Amygdala (tissue), 56 donors: Measurements from ENCODE around the gene CD55.

Experiments
- DNase-seq, 56 donors: peaks; one replicate each; lab custom pipeline; 2025; lab: John Stamatoyannopoulos, UW

Gene CD55

DNA sequence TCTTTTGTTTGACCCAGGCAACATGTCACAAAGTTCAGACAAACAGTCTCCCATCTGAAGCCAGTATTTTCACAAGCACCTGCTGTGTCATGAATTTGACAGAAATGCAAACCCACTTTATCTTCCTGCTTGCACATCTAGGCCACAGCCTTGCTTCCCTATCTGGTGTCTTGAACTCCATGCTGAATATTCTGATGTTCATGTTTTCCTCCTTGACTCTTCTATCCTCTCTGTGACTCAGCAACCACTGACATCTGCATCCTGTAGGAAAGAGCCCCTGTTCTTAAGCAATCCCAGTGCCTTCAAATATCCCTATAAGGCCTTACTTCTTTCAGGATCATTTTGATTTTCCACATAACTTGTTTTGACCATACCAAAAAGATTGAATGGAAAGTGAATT lies 6.5 kb downstream of the CD55 start:
- no peak for DNase-seq

DNA sequence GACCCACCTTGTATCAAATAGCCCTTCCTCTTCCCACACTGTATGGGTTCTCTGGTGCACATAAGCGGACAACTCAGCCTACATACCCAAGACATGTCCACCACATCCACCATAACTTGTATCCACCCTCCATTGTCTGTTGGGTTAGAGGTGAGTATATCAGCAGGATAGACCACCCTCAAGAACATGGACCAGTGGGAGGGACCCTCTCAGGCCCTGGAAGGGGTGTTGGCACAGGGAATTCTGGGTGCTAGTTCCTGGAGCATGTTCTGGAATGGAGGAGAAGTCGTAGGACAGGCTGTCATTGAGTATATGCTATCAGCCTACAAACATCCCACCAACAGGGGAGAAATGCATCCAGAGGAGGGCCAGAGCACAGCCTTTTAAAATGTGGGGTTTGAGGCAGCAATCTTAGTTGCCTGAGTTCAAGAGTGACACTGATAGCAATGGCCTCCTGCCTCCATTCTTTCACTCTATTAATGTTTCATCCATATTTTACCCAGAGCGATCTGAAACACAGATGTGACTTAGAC lies 7.5 kb downstream of the CD55 start:
- DNase-seq: no peak

DNA sequence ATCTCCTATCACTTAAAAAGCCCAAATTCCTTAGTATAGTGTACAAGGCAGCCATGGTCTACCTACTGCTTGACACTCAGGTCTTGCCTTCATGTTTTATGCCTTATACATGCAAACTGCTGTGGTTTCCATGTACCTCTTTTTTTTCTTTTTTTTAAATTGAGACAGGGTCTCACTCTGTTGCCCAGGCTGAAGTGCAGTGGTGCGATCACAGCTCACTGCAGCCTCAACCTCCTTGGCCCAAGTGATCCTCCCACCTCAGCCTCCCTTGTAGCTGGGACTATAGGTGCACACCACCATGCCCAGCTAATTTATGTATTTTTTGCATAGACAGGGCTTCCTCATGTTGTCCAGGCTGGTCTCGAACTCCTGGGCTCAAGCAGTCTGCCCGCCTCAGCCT lies 8.0 kb downstream of the CD55 start:
- DNase-seq: no peak

DNA sequence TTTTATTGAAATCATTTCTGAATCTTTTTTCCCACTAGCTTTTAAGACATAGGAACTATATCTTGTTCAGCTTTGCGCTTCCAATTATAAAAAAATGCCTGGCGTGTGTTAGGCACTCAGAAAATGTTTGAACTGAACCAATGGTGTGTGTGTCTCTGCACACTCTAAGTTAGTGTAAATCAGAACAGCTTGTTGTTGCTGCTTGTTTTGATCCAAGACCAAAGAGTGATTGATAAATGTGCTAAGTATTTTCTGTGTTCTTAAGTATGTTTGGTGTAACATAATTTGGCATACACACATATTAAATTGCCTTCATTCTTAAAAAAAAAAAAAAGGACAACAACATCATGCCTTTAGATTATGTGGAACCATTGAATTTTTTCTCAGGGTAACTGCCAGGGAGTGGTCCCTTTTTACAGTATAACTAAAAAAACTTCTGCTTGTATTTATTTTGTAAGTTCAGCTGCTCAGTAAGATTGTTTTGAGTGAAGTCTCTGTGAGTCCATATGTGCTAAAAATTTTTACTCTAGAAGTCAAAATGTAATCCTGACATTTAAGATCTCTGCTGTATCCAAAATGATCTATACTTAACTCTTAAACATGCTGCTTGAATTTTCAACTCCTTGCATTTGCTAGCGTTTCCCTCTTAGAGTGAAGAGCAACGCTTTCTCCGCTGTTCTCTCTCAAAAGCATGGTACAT lies 8.7 kb downstream of the CD55 start:
- DNase-seq: no peak

DNA sequence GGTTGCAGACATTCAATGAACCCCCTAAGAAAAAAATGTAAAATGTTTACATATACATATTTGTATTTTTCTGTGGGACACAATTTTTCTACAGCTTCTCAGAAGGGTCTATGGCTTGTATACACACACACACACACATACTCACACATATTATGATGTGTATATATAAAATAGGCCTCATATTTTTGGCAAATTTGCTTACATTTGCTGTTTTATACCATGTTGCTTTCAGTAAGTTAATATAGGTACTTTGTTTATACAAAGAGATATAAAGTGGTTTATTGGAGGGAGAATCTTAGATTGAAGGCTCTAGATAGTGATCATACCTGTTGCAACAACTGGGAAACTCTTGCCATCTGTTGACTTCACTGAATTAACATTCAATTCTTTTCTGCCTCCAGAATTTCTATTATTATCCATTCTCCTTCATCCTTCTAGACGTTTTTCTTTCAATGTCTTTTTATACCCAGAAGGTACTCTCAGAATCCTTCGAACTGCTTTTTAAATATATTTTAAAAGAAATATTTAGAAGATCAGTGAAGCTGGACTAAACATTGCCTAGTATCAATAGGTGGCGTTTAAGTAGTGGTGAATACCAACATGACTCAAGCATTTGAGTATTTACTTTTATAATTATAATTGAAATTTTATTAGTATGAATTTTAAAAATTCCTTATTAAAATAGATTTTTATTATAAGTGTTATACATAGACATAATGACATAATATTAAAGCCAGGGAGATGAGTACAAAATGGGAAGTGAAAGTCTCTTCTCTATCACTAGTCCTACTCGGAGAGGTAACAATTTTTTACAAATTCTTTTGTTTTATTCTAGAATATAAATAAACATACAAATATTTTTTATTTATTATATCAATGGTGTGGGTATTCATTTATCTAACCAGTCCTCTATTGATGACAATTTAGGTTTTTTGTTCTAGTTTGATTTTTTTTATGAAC lies 10.2 kb downstream of the CD55 start:
- DNase-seq: no peak

DNA sequence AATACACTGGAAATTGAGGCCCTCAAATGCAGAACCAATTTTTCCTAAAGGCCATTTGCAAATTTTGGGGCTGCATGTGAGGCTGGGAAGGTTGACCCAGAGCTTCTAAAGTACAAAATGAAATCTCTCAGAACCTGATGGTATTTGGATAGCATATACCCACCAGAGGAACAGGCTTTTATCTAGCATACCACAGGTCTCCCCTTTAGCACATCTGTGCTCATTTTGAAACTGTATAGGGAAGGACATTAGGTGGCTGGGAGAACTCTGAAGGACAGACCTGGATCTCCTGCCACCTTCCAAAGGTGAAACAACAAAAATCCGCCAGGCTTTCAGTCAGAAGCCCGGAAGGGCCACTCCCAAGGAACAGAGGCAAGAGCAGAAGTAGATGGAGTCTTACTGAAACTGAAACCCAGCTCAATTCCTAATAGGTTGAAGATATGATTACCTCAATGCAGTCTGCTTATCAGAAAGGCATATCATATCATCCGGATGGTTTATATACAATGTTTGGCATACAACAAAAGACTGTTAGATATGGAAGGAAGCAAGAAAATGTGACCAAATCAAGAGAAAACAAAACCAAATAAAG lies 11.6 kb downstream of the CD55 start:
- no peak for DNase-seq

DNA sequence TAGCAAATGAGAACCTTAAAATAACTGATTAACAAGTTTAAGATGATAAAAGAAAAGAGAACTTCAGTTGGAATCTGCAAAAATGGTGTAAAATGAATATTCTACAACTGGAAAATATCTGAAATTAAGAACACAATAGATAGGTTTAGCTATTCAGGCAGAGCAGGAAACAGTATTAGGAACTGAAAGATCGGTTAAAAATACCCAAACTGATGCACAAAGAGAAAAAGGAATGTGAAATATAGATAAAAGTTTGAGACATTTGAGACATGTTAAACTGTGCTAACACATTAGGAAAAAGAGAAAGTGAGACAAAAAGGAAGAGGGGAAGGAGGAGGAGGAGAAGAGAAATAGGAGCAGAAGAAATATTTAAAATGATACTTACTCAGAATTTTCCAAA lies 12.1 kb downstream of the CD55 start:
- DNase-seq: no peak

DNA sequence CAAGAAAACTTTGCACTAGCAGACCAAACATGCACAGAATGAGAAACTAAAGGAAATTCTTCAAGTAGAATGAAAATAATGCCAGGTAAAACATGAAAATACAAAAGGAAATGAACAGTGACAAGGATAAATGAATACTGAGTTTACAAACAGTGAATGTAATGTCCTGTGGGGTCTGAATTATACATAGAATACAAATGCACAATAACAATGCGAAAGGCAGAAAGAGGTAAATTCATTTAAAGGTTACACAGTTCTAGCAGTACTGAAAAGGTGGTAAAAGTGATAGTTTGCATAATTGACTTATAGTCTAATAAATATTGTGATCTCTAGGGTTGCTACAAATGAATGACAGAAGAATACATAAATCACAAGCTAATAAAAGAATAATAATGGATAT lies 12.9 kb downstream of the CD55 start:
- no peak for DNase-seq

DNA sequence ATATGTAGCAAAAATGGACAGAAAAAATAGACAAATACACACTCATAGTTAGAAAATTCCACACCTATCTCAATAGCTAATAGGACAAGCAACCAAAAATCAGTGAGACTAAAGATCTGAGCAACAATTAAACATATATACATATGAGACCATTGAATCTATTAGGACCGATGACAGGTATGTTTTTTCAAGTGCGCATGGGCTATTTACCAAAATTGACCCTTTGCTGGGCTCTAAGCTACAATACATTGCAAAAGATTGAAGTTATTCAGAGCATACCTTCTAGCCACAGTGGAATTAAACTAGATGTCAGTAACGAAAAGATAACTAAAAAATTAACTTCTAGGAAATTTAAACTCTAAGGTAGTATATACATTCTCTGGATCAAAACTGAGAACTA lies 13.7 kb downstream of the CD55 start:
- DNase-seq: no peak

DNA sequence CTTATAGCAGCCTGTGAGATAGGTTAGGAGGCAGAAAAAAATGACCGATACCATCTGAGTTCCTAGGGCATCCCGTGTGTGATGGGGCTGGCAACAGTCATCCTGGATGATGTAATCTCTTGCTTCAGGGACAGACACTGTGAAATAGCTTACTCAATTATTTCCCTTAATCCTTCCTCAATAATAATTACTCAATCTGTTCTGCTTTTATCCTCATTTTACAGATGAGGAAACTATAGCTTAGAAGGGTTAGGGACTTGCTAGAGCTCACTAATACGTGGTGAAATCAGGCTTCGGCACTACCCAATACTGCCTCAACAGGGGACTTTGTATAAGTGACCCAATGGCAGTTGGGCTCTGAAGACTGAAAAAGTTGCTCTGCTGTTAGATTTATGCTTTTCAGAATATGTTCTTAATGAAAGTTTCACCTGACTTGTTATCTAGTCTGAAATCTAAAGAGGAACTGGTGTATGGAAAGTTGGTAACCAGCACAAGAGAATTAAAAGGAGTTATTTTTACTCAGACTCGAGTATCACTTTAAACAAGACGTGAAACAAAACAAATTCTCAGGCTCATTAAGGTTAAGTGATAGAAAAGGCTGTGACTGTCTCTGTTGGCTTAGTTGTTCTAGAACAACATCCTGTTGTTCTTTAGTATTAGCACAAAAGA lies 14.4 kb downstream of the CD55 start:
- DNase-seq: no peak

DNA sequence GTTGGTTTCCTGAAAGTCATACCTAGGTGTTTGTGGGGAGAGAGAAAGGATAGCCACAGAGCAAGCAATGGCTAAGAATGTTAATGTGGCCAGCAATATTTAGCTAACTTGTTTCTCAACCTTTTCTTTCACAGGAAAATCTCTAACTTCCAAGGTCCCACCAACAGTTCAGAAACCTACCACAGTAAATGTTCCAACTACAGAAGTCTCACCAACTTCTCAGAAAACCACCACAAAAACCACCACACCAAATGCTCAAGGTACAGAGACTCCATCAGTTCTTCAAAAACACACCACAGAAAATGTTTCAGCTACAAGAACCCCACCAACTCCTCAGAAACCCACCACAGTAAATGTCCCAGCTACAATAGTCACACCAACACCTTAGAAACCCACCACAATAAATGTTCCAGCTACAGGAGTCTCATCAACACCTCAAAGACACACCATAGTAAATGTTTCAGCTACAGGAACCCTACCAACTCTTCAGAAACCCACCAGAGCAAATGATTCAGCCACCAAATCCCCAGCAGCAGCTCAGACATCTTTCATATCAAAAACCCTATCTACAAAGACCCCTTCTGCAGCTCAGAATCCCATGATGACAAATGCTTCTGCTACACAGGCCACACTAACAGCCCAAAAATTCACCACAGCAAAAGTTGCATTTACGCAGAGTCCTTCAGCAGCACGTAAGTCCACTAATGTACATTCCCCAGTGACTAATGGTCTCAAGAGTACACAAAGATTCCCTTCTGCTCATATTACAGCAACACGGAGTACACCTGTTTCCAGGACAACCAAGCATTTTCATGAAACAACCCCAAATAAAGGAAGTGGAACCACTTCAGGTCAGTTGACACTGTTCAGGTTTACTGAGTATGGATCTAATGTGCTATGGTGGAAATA lies 15.3 kb downstream of the CD55 start:
- DNase-seq: no peak

DNA sequence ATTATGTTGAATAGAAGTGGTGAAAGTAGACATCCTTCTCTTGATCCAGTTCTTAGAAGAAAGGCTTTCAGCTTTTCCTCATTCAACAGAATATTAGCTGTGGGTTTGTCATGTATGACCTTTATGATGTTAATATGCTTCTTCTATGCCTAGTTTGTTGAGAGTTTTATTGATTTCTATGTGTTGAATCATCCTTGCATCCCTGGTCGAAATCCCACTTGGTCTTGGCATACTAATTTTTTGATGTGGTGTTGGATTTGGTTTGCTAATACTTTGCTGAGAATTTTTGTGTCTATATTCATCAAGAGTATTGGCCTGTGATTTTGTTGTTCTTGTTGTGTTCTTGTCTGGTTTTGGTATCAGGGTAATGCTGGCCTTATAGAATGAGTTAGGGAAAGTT lies 20.9 kb downstream of the CD55 start:
- DNase-seq: no peak

DNA sequence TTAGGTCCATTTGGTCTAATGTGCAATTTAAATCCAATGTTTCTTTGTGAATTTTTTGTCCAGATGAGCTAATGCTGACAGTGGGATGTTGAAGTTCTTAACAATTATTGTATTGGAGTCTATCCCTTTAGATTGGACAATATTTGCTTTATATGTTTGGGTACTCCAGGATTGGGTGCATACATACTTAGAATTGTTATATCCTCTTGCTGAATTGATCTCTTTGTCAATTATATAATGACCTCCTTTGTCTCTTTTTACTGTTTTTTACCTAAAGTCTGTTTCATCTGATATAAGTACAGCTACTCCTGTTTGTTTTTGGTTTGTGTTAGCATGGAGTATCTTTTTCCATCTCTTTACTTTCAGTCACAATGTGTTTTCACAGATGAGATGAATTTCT lies 22.2 kb downstream of the CD55 start:
- DNase-seq: no peak

DNA sequence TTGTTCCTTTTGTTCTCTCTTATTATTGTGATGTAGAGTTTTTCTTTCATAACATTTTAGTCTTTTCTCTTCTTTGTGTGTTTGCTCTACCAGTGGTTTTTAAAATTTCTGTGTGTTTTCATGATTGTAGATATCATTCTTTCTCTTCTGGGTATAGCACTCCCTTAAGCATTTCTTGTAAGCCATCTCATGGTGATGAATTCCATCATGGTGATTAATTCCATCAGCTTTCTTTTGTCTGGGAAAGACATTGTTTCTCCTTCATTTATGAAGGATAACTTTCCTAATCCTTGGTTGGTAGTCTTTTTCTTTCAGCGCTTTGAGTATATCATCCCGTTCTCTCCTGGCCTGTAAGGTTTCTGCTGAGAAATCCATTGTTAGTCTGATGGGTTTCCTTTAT lies 22.7 kb downstream of the CD55 start:
- no peak for DNase-seq

DNA sequence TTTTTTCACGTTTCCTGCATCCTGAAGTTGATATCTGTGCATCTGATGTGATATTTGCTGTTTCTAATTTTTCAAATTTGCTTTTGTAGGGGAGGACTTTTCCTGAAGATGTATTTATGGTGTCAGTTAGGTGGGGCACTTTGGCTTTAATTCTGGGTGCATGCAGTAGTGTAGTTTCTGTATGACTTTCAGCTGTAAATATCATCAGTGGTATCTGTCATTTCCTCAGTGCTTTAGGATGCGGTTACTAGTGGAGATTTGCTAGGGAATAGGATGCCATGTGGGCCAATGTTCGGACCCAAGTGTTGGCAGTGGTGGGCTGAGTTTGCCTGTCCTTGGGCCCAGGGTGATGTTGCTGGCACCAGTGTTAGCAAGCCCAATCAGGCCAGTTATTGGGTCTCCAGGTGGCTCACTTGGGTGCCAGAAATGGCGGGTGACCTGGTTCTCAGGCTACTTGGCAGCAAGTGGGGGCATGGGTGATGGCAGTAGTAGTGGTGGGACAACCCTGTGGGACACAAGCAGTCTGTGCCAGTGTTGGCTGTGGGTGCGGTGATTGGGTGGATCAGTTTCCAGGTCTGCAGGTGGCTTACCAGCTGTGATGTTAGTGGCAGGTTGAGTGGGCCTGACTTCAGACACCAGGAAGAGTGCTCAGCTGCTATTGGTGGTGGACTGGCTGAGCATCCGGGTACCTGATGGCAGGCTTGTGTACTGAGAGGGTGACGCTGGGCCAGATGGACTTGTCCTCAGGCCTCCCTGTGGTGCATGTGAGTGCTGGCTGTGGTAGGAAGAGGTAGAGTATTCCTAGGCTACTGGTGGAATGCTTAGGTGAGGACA lies 24.4 kb downstream of the CD55 start:
- no peak for DNase-seq

DNA sequence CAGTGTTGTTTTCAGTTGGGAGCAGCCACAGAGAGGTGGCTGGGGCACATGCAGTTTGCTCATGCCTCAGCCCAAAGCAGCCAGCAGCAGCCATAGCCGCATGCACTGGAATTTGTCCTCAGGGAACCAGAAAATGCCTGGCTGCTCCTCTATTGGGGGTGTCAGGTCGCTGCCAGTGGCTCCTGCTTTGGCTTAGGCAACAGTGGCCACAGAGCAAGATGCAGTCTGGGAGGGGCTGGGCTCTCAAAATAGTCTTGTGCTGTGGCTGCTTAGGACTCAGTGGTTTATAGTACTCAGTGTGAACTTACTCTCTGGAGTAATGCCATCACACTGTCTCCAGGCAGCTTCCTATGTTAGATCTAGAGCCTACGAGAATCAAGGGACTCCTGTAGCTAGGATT lies 25.0 kb downstream of the CD55 start:
- DNase-seq: no peak

DNA sequence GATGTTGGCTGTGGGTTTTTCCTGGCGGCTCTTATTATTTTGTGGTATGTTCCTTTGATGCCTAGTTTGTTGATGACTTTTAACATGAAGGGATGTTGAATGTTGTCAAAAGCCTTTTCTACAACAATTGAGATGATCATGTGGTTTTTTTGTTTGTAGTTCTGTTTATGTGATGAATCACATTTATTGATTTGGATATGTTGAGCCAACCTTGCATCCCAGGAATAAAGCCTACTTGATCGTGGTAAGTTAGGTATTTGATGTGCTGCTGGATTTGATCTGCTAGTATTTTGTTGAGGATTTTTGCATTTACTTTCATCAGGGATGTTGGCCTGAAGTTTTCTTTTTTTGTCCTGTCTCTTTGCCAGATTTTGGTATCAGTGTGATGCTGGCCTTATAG lies 28.5 kb downstream of the CD55 start:
- DNase-seq: no peak

DNA sequence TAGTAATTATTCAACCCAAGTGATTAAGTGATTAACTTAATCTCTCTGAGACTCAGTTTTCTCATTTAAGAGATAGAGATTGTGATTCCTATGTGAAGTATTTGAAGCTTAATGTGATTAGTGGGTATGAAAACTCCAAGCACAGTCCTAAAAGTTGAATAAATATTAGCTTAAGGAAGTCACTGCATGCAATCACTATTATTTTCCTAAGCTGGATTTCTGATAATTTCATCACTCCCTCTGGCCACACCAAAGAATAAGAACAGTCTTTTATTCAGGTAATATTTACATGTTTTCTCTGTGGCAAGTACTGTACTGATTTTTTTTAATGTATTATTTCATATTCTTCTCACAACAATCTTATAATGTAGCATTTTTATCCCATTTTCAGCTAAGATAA lies 31.1 kb downstream of the CD55 start:
- no peak for DNase-seq

DNA sequence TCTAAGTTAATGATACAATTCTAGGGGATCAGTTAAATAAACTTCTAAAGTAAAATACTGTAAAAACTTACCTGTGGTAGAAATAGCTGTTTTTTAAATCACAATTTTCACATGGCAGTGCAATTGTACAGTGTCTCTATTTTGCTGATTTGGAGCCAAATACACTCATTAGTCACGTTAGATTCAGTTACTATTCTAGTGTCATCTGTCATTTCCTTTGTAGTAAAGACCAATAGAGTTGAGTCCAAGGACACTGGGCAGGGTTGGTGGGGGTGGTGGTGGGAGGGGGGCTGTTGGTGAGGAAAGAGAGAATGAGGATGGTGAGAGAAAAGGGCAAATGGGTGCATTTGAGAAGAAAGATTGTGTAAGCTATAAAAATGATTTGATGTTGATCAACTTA lies 33.6 kb downstream of the CD55 start:
- DNase-seq: no peak
